Tibial nerve (tissue), 4 donors: ENCODE measurements around the gene IPO4.

Source experiments
- CTCF ChIP-seq, 5 experiments: fragments of 200-600 bp in 3 of 5; fragments of 450-650 bp in 2 of 5; sonication (generic) in 3 of 5; IDR thresholded peaks; one replicate each; pipeline ENCODE4 v1.5.1; 2016 to 2019; ENCODE audit warnings: antibody characterized with exemption in 5 of 5, mild to moderate bottlenecking in 3 of 5, moderate library complexity in 2 of 5
- EP300 ChIP-seq, 2 donors: sonication (generic); formaldehyde crosslinking; IDR thresholded peaks; one replicate each; pipeline ENCODE4 v1.6.1; 2017; ENCODE audit warnings: antibody characterized with exemption in 2 of 2, mild to moderate bottlenecking in 1 of 2
- POLR2A ChIP-seq, 2 donors: fragments of 450-650 bp; IDR thresholded peaks; one replicate each; pipeline ENCODE4 v1.6.1; 2017; ENCODE audit warnings: antibody characterized with exemption in 2 of 2, mild to moderate bottlenecking in 2 of 2, moderate library complexity in 2 of 2

- TF ChIP-seq CTCF (IDR thresholded peaks at IDR 0.05) = no peak
- no peak for TF ChIP-seq POLR2A (IDR thresholded peaks at IDR 0.05)
- TF ChIP-seq EP300 (IDR thresholded peaks at IDR 0.05) = no peak
These were observed 37.9 kb upstream of the IPO4 start for GRCh38 chr14:24226473-24226872.
